Inflammatory macrophage (primary cell): ENCODE data around the gene RUBCN.
A peak's percentile ranks its signal among the peaks of the same experiment; 100 is the strongest.
"Not testable (repeated sequence)": the region's sequence is repeated elsewhere in the genome, so short reads cannot be mapped to it uniquely, and the experiment has no call there.

ENCODE experiments used
- DNase-seq, 2 donors: peaks; one replicate each; pipeline ENCODE4 v3.0.0-alpha.2; 2020 to 2022

The RUBCN gene

DNA sequence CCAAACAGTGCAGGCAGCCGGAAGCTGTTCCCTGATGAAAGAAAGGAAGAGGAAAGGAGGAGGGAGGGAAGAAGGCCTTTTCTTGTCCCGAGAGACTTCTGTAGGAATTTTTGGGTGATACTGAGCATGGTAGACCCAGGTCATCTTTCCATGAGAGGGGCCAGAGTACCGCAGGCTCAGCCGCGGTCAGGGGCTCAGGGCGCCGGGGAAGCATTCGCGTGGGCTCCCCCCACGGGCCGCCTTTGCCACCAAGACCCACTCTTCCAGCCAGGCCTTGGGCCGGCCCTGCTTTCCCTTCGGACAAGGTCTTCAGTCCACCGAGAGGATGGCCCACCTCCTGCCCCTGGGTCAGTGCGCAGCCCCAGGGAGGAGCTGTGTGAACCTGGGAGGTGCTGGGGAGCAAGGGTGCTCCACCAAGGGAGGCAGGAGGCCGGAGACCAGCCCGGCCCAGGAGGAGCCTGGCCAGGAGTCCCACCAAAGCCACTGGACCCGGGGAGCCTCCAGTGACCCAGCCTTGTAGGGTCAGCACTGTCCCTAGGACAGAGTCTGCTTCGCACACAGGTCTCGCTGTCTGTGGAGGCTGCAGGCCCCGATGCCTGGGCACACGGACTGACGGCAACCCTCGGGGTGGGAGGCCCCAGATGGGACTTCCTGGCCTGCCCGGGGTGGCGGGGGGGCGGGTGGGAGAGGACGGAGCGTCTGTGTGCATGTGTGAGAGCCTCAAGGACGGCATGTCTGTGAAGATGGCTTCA lies 79.0 kb downstream of the RUBCN start:
- DNase-seq = not testable (repeated sequence)

DNA sequence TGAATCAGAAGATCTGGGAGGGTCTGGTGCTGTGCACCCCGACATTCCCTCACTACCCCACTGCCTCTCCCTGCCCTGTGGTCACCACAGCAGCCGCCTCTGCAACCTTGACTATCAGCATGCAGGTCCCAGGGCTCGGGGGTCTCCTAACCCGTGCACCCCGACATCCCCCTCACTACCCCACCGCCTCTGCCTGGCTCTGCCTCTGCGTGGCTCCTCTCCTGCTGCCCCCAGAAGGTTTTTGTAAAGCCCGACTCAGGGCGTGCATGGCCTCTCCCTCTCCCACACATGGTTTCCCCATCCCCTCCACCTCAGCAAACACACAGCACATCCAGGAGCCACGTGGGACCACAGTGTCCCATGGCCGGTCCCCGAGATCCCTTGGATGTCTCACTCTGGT lies 79.7 kb downstream of the RUBCN start:
- DNase-seq = not testable (repeated sequence)

DNA sequence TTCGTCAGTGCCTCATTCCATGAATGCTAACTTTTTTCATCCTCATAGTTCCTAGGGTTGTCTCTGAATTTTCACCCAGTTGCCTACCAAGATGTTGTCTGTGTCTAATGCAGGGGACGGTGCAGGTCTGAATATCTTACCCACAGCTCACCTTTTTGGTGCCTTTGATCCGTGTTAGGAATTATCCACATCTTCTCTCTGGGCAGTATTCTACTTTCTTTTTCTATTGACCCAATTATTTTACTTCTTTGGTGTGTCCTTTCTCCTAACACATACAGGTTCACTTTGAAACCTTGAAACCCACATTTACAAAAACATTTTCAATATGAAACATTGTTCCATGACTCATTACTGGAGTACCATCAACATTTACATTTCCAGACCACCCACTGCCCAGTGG lies 80.6 kb downstream of the RUBCN start:
- DNase-seq = not testable (repeated sequence)

DNA sequence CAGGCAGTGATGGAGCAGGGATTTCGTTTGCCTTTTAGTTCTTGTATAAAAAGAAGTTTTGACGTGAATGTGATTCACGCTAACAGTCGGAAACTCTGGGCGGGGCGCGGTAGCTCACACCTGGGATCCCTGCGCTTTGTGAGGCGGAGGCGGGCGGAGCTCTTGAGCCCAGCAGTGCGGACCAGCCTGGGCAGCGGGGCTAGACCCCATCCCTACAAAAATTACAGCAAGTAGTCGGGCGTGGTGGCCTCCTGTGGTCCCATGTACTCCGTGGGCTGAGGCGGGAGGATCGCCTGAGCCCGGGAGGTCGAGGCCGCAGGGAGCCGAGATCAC lies 81.7 kb downstream of the RUBCN start:
- DNase-seq = not testable (repeated sequence)

DNA sequence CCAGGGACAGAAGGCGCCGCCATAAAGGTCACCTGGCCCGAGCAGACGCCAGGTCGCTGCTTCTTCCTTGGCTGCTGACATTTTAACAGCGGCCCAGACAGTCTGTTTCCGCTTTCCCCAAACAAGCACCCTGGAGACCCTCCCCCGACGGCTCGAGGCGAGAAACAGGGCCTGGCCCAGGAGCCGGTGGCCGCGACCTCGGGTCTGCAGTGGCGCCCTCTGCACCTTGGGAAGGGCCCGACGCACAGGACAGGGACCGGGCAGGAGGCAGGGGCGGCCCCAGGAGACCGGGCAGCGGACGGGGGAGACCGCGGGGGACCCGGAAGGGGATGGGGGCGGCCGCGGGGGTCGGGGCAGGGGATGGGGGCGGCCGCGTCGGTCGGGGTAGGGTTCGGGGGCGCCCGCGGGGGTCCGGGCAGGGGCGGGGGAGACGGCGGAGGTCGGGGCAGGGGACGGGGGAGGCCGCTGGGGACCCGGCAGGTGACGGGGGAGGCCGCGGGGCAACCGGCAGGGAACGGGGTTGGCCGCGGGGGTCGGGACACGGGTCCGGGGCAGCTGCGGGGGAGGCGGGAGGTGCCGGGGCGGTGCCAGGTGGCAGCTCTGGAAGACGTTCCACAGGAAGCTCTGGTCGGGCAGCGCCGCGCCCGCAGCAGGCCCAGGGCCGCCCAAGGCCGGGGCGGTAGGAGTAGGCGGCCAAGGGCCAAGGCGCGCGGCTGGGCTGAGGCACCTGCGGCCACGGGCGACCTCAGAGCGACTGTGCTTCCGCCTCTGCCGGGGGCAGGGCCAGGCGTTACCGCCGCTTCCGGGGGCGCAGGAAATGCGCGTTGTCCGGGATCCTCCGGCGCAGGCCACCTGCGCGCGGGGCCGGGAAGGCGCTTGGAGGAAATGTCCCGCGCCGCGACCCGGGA lies 82.4 kb downstream of the RUBCN start:
- not testable (repeated sequence) for DNase-seq

DNA sequence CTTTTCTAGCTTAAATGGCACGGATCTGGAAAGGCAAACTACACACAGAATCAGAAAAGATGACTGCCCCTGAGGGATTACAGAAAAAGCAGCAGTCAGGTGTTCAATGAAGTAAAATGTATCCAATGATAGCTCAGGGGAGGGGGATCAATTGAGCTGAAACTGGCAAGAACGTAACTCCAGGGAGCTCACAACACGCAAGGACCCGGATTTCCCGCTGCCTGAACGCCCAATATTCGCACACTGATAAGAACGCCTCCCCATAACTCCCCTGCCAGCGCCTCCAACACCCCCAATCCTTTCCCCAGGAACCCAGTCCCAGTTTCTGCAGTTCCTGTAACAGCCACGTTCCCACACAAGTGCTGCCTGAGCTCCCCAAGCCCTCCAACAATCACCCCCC lies 83.8 kb downstream of the RUBCN start:
- not testable (repeated sequence) for DNase-seq

DNA sequence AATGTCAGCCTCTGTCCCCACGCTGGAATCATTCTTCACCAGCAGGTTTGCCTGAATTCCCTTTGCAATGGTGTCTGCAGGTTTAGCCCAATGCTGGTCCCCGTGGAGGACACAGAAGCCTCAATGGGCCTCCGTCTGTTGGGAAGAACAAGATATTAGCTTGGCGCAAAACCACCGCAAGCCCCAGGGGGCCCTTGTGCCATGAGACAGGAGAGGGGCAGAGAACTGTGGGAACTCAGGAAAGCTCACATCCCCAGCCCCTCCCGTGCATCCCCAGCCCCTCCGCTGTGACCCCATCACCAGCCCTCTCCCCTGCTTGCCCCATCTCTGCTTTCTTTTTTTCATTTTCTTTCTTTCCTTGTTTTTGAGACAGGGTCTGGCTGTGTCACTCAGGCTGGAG lies 89.1 kb downstream of the RUBCN start:
- not testable (repeated sequence) for DNase-seq

DNA sequence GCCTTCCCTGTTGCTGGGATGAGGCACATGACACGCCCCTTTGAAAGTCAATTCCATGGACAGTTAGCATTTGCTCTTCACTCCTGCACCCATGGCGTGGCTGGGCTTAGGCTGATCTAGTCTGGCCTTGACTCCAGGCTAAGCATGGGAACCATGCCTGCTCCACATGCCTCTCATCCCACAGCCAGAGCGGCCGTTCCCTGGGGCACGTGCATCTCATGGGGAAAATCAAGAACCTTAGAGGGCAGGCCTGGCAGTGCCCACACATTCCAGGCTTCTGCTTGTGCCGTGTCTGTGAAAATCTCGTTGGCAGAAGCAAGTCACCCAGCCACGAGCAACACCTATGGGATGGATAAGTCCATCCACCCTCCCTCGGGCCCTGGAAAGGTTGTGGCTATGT lies 89.5 kb downstream of the RUBCN start:
- DNase-seq = not testable (repeated sequence)

DNA sequence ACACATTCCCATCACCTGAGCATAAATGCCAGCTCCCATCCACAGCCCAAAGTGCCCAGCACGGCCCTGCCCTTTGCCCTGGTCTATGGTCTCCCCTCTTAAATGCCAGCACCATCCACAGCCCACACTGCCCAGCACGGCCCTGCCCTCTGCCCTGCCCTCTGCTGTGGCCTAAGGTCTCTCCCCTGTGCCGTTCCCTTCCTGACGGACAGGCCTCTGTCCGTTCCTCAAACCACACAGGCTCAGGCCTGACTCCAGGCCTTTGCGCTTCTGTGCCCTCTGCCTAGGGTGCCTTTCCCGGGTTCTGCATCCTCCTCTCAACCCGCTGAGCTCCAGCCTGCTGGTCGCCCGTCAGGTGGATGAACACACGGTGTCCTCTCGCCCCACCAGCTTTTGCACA lies 90.4 kb downstream of the RUBCN start:
- DNase-seq = not testable (repeated sequence)

DNA sequence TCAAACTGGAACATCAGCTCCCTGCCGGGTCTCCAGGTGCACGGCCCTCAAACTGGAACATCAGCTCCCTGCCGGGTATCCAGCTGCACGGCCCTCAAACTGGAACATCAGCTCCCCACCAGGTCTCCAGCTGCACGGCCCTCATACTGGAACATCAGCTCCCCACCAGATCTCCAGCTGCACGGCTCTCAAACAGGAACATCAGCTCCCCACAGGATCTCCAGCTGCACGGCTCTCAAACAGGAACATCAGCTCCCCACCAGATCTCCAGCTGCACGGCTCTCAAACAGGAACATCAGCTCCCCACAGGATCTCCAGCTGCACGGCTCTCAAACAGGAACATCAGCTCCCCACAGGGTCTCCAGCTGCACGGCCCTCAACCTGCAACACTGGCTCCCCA lies 99.1 kb downstream of the RUBCN start:
- DNase-seq = peak in 1 of 2 donors; percentile 22

DNA sequence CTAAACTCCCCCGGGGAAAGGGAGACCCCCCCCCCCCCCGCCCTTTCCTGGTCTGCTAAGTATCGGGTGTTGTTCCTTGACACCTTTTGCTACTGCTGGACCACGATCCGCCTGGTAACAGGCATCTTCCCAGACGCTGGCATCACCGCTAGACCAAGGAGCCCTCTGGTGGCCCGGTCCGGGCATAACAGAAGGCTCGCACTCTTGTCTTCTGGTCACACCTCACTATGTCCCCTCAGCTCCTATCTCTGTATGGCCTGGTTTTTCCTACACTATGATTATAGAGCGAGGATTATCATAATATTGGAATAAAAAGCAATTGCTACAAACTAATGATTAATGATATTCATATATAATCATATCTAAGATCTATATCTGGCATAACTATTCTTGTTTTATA lies 104.7 kb downstream of the RUBCN start:
- not testable (repeated sequence) for DNase-seq

DNA sequence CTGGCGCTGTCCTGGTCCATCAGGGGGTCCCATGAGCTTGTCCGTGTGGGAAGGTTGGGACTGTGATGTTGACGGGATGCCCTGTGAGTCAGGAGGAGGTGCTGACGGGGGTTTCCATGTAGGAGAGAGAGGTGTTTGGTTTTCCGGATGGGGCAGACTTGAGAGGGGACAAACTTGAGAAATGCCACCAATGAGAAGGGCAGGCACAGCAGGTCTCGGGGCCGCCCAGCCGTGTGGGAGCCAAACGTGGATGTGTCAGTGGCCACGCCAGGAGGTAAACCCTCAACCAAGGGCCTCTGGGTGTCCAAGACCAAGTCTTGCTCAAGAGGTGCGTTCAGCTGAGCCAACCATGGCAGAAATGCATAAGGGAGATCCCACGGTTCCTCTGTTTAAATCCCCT lies 105.9 kb downstream of the RUBCN start:
- DNase-seq = not testable (repeated sequence)

DNA sequence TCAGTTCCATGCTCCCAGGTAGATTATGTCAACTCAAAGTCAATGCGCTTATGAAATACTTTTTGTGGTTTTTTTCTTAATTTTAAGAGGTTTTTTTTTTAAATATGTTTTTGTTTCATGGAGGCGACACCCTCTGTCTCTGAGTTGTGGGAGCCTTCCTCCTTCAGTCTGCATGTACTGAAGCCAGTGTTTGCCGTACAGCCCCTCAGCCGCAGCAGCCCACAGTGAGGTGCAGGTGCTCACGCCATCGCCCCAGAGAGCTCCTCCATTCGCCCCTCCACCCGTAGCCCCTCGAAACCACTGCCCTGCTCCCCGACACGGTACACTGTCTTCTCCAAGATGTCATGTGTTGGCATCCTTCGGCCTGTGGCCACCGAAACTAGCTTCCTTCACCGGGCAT lies 107.4 kb downstream of the RUBCN start:
- DNase-seq = not testable (repeated sequence)

DNA sequence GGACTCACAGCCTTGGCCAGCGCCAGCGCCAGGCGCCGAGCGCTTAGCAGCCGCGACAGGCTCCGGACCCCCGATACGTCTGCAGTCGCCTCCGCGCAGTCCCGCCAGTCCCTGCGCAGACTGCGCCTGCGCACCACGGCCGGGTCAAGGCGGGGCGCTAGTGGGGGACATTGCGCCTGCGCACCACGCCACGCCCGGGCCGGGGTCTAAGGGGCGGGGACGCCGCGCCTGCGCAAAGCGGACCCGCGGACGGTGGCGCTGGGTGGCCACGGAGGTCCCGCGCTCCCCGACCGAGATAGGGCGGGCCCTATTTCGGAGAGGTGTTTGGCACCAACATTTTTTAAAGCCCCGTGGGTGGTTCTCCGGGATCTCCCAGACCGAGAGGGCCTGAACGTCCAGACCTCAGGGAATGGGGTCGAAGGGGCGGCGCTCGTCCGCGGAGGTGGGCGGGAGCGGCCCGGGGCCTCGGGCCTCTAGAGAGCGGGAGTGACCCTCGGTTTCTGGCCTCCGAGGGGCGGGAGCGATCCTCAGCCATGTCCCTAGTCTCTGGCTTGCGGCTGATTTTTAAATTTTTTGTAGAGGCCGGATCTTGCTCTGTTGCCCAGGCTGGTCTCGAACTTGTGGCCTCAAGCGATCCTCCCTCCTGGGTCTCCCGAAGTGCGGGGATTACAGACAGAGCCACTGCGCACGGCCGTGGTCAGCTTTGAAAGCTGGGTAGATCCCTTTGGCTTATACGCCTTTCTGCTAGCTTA lies 108.8 kb downstream of the RUBCN start:
- peak; percentile 78 to 88 for DNase-seq

DNA sequence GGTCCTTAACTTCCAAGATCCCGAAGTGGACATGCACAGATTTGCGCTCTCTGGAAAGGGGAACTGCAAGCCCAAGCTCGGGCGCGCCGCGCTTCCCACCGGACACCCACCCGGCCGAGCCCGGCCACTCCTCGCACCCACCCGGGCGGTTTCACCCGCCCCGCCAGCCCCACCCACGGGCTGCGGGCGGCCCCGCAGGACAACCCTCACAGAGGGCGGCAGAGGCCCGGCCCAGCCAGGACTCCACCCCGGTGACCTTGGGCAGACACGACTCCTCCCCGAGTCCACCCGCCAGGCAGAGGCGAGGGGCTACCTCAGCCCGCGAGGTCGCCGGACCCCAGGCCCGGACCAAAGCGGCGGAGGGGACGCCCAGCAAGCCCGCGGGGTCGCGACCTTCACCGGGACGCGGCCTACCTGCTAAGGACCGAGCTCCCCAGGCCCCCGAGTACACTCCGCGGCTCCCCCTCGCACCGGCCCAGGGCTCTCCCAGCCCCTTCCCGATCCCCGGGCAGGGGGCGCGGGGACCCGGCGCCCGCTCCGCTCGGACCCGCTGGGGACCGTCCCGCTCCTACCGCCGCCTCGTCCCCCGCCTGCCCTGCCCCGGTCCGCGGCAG lies 109.4 kb downstream of the RUBCN start:
- DNase-seq = not testable (repeated sequence)

DNA sequence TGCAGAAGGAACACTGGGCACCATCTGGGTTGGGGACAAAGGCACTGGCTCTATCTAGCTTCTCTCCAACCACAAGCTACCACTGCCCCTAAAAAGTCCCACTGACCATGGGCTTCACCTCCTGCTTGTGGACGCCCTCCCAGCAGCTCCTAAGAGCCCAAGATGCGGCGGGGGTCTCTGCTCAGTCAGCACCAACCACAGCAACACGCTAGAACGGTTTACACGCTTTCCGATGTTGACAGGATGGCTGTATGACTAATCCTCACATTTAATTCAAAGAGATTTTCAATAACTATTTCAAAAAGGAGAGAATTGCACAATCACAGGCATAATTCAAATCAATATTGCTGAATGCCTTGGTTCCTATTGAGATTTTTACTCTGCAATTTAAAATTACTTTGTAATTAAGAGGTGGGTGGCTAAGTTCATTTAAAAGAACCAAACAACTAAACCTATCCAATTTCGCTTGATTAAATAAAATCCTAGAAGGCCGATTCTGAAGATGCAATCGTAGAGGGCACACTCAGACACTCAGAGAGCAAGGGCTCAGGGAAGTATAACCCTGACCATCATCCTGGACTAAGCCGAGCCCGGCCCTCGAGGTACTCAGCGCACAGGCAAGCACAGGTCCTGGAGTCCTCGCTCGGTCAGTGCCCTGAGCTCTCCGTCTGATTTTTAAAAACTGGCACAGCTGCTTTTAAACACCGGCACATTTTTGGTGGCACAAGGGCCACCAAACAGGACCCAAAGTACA lies 110.1 kb downstream of the RUBCN start:
- DNase-seq = not testable (repeated sequence)

DNA sequence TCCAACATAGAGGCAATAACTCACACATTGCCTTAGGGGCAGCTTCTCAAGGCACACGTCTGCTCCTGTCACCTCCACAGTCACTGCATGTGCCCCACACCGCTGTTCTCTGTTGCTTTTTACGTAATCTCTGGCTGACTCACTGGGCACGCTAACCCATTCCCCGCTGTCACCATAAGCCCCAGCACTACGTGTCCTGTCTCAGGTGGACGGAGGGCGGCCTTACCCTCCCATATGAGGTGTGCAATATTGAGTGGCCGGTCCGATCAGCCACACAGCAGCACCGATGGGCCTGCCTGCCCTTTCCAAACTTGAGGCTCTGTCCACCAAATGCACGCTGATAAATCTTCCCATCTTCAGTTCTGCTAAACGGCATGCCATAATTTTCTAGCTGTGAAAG lies 115.2 kb downstream of the RUBCN start:
- DNase-seq = not testable (repeated sequence)
